HG03280 (cell line): ENCODE measurements around the gene URM1.
A peak's percentile ranks its signal among the peaks of the same experiment; 100 is the strongest.
"Not testable (repeated sequence)": the region's sequence is repeated elsewhere in the genome, so short reads cannot be mapped to it uniquely, and the experiment has no call there.

Experiments used
- ATAC-seq: cut with Tn5 transposase; IDR thresholded peaks from one replicate; pipeline ENCODE4 v1.9.1; 2021; ENCODE audit warnings: mild to moderate bottlenecking, moderate library complexity; ENCODE audit not compliant: unreplicated experiment

URM1 gene

DNA sequence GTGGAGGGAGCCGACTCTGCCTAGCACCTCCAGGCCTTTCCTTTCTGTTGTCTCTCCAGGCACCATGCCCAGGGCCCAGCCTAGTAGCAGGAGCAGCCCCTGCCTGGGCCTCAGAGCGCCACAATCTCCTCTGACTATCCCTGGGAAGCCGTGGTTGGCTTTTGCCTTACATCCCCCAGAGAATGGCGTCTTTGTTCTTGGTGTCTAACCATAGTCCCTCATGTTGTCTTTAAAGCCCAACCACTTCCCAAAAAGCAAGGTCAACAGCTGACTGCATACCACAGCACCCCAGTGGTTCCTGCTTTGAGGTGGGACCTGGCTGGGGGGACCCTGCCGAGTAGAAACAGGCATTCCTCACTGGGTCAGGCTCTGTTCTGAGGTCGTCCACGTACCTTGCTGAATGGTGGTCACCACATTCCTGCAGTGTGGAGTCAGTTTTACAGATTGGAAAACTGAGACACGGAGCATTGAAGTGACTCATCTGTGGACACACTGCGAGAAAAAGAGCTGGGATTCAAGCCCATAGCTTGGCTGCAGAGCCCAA lies 35.7 kb downstream of the URM1 start:
- ATAC-seq, result no peak

DNA sequence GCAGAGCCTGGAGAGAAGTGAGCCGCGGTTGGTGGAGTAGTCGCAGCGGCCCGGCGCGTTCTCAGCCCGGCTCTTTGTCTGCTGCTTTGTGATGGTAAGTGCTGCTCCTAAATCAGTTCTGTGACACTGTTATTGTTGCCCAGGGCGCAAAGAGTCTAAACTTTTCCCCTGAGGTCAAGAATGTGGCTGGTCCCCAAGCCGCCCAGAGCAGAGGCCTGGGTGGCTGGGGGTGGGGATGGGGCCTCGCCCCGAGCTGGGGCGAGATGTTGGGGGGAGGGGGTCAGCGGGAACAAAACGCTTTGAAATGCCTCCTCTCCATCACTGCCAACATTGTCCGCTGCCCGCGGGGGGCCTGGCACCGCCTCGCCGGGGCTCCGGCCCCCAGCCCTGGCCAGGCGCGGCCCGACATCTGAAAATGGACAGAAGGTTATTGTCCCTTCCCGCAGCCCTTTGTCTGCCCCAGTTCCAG lies 37.8 kb downstream of the URM1 start:
- ATAC-seq, result no peak

DNA sequence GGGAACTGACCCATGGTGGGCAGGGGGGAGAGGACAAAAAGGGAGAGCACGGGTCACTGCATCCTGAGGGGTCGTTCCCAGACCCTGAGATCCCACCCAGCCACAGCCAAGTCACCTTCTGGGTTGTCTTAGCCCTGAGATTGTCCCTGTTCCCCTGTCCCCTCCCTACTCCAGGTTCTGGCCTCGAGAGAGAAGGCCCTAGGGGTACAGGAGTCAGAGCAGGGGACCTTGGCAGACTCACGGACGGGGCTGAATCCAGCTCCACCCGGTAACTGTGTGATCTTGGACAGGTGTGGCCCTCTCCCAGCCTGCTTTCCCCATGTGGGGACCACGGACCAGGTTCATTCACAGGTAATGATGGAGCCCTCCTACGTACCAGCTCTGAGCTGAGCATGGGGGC lies 38.3 kb downstream of the URM1 start:
- ATAC-seq, result no peak

DNA sequence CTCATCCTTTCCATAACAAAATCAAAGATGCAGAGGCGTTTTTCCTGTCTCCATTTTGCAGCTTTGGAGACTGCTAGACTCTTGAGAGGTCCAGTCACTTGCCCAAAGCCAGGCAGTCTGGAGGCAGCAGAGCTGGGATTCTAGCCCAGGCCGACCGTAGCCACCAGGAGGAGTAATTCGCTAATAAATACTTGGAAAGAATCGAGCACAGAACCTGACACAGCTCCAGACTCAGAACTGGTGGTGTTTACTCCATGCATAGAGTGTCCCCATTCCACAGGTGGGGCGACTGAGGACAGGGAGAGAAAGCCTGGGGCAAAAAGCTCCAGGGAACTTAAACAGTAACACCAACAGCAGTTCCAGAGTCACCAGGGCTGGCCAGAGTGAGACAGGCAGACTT lies 38.8 kb downstream of the URM1 start:
- ATAC-seq, result no peak

DNA sequence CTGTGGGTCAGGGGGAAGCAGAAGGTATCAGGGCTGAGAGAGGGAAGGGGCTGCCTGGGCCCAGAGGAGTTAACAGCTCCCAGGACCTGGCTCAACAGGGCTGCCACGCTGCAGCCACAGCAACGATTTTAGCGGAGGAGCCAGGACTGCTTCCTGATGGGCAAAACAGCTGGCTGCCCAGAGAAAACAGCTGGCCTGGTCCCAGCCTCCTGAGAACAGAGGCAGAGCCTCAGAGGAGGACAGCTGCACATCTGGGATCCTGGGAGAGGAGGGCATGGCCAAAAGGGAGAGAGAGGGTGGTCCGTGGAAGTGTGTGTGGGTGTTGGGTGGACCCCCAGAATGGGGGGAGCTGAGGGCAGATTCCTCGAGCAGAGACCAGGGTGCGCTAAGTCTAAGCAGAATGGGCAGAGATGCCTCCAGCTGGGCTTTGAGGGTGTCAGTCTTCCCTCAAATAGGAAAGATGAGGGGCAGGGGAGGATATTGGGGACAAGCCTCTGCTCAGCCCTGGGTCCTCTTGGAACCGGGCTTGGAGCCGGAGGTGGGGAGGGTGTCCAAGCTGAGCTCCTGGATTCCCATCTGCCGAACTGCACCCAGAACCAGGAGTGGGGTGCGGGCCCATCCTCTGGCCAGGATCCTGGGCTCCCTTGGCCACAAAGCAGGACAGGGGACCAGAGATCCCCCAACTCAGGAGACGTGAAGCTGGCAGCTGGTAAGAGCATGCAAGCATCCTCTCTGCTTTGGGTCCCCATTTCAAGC lies 40.4 kb downstream of the URM1 start:
- ATAC-seq, result no peak

DNA sequence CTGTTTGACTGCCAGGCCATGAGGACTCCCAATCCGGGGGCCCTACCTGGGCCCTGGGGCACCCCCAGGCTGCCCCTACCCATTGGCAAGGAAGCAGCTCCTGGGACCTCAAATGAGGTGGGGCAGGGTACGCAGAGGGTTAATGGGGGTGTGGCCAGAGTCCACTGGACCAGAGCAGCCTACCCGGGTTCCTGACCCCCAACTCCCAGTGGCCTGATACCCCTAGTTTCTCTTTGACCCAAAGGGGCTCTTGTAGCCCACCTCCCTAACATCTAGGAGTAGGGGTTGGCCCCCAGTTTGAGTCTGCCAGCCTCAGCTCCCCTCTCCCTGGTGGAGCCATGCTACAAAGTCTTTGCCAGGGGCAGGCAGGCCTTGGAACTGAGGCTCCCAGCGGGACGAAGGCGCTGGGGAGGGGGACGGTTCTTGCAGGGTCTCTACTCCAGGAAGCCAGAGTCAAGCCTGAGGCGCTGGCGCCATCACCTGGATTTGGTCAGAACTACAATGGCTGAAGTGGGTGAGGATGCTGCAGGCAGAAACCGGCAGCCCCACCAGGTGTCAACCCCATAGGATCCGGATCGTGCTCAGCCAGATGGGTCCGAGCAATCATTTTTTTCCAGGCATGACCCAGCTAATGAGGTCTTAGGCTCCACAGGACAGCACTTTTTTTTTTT lies 41.1 kb downstream of the URM1 start:
- ATAC-seq, result no peak

DNA sequence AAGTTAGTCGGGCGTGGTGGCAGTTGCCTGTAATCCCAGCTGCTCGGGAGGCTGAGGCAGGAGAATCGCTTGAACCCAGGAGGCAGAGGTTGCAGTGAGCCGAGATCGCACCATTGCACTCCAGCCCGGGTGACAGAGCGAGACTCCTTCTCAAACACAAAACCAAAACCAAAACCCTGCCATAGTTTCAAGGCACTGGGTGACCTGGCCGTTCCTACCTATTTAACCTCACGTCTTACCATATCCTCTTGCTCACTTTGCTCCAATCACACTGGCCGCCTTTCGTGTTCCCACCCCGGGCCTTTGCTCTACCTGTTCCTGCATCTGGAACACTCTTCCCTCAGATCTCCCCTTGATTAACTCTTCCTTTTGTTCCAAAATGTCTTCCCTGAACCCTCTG lies 42.6 kb downstream of the URM1 start:
- not testable (repeated sequence) for ATAC-seq

DNA sequence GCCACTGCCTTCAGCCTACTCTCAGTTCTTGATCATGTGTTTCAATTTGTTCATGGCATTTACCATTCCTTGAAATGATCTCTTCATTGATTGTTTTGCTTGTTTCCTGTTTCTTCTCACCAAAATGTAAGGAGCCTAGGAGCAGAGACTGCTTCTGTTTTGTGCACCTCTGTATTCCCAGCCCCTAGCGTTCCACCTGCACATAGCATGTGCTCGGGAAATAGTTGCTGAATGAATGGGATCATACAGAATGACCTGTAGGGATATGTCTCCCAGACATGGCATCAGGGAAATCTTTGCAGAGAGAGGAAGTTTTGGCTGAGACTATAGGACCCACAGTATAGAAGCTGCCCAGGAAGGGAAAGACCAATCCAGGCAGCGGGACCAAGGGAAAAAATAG lies 43.3 kb downstream of the URM1 start:
- no peak for ATAC-seq

DNA sequence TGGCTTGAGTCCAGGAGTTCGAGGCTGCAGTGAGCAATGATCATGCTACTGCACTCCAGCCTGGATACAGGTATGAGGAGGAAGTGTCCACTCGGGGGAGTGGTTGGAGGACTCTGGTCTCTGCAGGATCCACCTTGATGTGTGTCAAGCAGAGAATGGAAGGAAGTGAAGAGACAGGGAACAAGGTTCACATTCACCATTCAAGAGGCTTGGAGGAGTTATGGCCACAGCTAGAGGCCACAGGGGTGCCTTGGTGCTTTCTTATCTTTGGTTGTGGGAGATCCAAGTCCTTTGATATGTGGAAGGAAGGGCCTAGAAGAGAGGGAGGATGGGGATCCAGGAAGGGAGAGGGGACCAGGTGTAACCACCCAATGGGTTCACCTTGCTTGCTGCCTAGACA lies 44.1 kb downstream of the URM1 start:
- no peak for ATAC-seq

DNA sequence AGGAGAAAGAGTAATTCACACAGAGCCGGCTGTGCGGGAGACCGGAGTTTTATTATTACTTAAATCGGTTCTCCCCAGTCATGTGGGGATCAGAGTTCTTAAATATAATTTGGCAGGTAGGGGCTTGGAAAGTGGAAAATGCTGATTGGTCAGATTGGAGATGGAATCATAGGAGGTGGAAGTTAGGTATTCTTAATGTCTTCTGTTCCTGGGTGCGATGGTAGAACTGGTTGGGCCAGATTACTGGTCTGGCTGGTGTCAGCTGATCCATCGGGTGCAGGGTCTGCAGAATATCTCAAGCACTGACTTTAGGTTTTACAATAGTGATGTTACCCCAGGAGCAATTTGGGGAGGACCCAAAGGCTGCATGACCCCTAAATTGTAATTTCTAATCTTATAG lies 44.8 kb downstream of the URM1 start:
- no peak for ATAC-seq

DNA sequence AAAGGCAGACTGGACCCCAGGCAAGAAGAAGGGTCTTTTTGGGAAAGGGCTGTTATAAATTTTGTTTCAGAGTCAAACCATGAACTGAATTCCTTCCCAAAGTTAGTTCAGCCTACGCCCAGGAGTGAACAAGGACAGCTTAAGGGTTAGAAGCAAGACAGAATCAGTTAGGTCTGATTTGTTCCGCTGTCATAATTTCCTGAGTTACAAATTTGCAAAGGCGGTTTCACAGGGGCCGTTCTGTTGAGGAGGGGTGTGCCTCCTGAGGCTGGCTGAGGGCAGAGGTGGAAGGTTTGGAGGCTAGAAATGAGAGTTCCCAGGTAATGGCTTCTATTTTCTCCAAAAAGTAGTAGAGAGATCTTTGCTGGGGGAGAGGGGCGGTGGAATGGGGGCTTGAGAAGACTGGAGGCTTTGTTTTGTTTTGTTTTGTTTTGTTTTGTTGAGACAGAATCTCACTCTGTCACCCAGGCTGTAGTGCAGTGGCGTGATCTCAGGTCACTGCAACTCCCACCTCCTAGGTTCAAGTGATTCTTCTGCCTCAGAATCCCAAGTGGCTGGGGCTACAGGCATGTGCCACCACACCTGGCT lies 45.4 kb downstream of the URM1 start:
- no peak for ATAC-seq

DNA sequence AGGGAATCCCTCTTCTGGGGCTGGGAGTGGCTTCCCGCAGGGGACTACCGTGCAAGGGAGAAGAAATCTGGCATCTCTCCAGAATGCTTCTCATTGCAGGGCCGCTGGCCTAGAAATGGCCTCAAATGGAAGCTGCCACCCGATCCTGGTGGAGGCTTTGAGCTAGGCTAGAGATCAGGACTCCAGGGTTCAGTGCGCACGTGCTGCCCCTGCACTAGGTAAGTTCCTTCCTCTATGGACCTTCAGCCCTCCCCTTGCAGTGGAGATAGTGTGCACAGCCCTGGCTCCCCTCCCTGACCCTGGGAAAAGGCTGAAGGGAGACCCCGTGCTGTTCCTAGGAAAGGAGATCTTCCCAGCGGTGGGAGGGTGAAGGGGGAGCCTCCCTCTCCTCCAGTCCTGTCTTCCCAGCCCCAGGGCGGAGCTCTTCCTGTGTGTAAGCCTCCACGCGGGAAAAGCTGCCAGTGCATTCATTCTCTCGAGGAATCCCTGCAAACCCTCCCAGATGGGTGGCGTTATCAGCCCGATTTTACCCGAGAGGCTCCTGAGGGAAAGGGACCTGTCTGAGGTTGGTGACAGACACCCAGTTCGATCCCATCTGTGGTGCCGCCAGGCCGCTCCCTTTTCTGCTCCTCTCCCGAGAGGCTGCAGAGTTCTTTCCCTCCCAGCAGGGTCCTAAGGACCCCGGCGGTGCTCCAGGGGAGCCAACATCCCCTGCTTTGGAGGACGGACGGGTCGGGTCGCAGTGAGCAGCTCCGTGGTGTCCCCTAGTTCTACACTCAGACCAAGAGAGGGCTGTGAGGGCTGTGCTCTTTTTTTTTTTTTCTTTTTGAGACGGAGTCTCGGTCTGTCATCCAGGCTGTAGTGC lies 48.1 kb downstream of the URM1 start:
- no peak for ATAC-seq

DNA sequence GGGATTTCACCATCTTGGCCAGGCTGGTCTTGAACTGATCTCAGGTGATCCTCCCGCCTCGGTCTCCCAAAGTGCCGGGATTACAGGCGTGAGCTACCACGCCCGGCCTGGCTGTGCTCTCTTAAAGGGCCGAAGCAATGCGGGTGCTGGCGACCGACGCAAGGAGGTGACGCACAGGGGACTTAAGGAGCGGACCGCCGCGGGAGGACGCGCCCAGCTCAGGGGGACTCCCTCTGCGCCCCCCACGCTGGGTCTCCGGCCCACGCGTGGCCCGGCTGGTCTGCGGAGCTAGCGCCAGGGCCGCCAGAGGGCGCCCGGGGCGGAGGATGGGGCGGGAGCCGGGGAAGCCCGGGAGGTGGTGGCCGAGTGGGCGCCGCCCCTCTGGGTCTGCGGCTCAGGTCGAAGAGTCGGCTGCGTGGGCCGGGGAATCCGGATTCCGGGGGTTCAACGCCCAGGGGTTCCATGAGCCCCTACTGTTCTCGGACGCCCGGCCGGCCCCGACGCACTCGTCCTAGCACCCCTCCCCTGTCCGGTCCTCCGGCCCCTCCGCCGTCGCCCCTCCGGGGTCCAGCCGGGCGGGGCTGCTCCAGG lies 49.0 kb downstream of the URM1 start:
- peak; percentile 76 for ATAC-seq

DNA sequence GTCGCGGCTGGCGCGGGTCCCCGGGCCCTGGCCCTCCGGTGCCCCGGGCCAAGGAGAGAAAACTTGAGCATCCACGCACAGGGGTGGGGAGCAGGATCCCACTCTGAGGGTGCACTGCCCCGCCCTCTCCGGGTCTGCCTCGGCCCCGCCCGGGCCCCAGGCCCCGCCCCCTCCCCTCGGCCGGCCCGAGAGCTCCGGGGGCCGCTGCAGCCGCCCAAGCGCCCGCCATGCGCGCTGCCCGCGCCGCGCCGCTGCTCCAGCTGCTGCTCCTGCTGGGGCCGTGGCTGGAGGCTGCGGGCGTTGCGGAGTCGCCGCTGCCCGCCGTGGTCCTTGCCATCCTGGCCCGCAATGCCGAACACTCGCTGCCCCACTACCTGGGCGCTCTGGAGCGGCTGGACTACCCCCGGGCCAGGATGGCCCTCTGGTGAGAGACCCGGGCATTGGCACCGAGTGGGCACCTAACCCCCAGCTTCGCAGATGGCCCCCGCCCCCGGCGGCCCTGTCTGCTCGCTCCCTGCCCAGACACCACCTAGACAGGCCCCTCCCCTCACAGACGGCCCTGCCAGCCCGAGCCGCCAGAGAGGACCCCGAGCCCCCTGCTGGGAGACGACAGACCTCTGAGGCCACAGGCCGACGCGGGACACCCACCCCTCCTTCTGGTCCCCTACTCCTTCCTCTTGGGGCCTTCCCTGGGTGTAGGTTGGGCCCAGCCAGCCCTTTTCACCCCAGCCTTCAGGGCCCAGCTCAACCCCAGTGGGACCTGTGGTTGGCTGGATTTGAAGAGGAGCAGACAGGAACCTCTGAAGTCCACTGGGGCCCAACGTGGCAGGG lies 49.7 kb downstream of the URM1 start, which contains the start of gene CERCAM:
TSS of gene CERCAM (plus strand) at position 207 of the 831 bp plus-strand sequence. CDS start at position 228, 21 bp downstream.
- ATAC-seq, result peak; percentile 71

DNA sequence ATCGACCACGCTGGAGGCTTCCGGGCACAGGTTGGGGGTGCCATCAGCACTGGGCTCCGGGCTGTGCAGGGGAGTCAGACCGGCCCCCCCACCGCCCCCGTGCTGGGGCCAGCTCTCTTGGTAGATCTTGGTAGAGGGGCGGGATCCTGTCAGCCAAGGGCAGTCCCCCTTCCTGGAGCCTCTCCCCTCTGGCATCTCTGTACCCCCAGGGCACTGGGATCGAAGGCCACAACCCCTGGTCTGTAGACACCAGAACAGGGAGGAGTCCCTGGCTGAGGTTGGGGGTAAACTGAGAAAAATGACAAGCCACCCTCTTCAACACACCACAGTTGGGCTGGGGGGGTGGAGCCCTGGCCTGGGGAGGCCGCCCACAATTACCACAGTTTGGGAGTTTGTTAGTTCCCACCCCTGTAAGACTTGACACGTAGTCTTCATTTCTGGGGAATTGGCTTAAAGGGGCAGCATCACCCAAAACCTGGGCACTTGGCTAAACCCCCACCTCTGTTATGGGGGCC lies 50.4 kb downstream of the URM1 start:
- ATAC-seq, result no peak

DNA sequence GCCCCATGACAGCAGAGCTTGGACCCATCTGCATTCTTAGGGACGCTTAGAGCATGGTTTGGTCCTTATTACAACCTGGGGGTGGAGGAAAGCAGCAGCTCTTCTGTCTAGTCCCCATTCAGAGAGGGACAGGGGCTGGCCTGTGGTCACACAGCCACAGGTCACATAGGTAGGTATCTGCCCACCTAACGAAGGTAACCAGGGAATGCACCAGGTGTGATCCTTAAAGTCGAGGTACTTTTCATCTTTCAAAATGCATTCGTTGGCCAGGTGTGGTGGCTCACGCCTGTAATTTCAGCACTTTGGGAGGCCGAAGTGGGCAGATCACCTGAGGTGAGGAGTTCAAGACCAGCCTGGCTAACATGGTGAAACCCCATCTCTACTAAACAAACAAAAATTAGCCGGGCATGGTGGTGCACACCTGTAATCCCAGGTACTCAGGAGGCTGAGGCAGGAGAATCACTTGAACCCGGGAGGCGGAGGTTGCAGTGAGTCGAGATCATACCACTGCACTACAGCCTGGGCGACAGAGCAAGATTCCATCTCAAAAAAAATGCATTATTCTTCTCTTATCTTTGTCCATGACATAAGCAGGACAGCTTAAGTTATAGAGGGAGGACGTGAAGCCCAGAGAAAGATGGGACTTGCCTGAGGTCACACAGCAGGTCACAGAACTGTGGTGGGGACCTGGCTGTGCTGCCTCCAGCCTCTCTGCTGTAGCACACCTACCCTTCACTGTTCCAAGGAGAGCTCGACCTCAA lies 51.0 kb downstream of the URM1 start:
- not testable (repeated sequence) for ATAC-seq

DNA sequence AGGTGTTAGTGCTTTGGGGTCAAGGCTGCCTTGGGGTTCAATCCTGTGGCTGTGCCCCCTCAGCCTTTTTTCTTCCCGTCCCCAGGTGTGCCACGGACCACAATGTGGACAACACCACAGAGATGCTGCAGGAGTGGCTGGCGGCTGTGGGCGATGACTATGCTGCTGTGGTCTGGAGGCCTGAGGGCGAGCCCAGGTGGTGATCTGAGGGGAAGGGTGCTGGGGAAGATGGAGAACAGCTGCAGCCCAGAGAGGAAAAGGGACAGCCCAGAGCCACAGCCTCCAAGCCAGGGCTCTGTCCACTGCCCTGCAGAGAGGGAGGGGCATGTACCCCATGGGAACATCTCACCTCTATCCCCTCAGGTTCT lies 51.6 kb downstream of the URM1 start:
- ATAC-seq, result no peak

DNA sequence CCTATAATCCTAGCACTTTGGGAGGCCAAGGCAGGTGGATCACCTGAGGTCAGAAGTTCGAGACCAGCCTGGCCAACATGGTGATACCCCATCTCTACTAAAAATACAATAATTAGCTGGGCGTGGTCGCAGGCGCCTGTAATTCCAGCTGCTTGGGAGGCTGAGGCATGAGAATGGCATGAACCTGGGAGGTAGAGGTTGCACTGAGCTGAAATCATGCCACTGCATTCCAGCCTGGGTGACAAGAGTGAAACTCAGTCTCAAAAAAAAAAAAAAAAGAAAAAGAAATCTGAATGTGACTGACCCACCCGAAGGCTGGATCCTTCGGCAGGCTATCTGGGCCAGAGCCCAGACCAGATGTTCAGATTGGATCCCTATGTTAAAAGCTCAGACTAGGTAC lies 52.2 kb downstream of the URM1 start:
- ATAC-seq, result not testable (repeated sequence)
